A549 (cell line): Measurements from ENCODE around the gene VWA8. TPM values are rescaled to one million over a fixed set of nuclear protein-coding genes. Genes with fewer than 3 reads are reported as not detected.

ENCODE experiments used
- ATAC-seq, 2 experiments: fragments of 200-7000 bp in 1 of 2; fragments of >200 bp in 1 of 2; cut with Nextera tagmentation in 1 of 2; cut with Tn5 transposase in 1 of 2; 3 replicates each; pipeline versions ENCODE4 v1.8.0 to v1.9.1; 2018 to 2020; ENCODE audit warnings: mild to moderate bottlenecking in 1 of 2, moderate library complexity in 1 of 2
- CTCF ChIA-PET: fragments of 300-600 bp; sonication (Branson Sonifier 250); formaldehyde crosslinking; extraction: SDS; loops from one replicate; lab custom pipeline; 2021; ENCODE audit warnings: antibody characterized with exemption, inconsistent platforms; lab: Yijun Ruan, JAX
- POLR2A ChIA-PET: fragments of 350-600 bp; formaldehyde crosslinking; extraction: SDS; loops from one replicate; lab custom pipeline; 2021; ENCODE audit warnings: antibody characterized with exemption, inconsistent platforms; lab: Yijun Ruan, JAX
- DNase-seq, 2 experiments: peaks; one replicate each; pipeline versions ENCODE4 v3.0.0 to v3.0.0-alpha.2; 2011 to 2016; ENCODE audit warnings: low read depth in 1 of 2, low spot score in 1 of 2
- FAIRE-seq: peaks from 2 replicates; lab custom pipeline; 2011; peaks lifted over from hg19 to GRCh38; lab: Jason Lieb, UNC
- H3K27ac ChIP-seq, 2 experiments: fragments of >200 bp; sonication (Bioruptor Twin); formaldehyde crosslinking; 3 replicates each; pipeline ENCODE4 v1.5.1; 2016 to 2017
- H3K4me1 ChIP-seq: fragments of >200 bp; sonication (Bioruptor Twin); formaldehyde crosslinking; 3 replicates; pipeline ENCODE4 v1.6.1; 2016
- H3K4me2 ChIP-seq: fragments of >200 bp; sonication (Bioruptor Twin); formaldehyde crosslinking; 3 replicates; pipeline ENCODE4 v1.6.1; 2016
- H3K4me3 ChIP-seq: fragments of >200 bp; sonication (Bioruptor Twin); formaldehyde crosslinking; 3 replicates; pipeline ENCODE4 v1.5.1; 2016
- H3K9me3 ChIP-seq: fragments of >200 bp; sonication (Bioruptor Twin); formaldehyde crosslinking; 3 replicates; pipeline ENCODE4 v1.6.1; 2016
- BHLHE40 ChIP-seq: IDR thresholded peaks from 2 replicates; pipeline ENCODE4 v1.6.1; 2012; ENCODE audit warnings: low read depth, low read length, inconsistent platforms
- CBX8 ChIP-seq: fragments of 200-600 bp; sonication (generic); IDR thresholded peaks from 2 replicates; pipeline ENCODE4 v1.6.1; 2016
- CHD2 ChIP-seq: fragments of 150-350 bp; IDR thresholded peaks from 2 replicates; pipeline ENCODE4 v1.6.1; 2014; ENCODE audit warnings: low read length; ENCODE audit not compliant: partially characterized antibody
- CHD4 ChIP-seq: fragments of 200-600 bp; sonication (generic); IDR thresholded peaks from 2 replicates; pipeline ENCODE4 v1.6.1; 2016; ENCODE audit warnings: antibody characterized with exemption, mild to moderate bottlenecking, borderline replicate concordance
- EHMT2 ChIP-seq: fragments of 200-600 bp; sonication (generic); IDR thresholded peaks from 2 replicates; pipeline ENCODE4 v1.6.1; 2016; ENCODE audit warnings: antibody characterized with exemption, low read depth, mild to moderate bottlenecking, moderate library complexity
- FOXS1 ChIP-seq: fragments of 250-450 bp; sonication (Bioruptor Pico); IDR thresholded peaks from 2 replicates; pipeline ENCODE4 v1.5.0; 2020; ENCODE audit warnings: mild to moderate bottlenecking, moderate library complexity
- HOXB5 ChIP-seq: fragments of 250-450 bp; sonication (Bioruptor Pico); IDR thresholded peaks from 2 replicates; pipeline ENCODE4 v1.5.0; 2020; ENCODE audit warnings: mild to moderate bottlenecking, moderate library complexity
- JUNB ChIP-seq: fragments of >200 bp; sonication (Bioruptor Twin); formaldehyde crosslinking; IDR thresholded peaks from 2 replicates; pipeline ENCODE4 v1.6.1; 2016
- KDM5A ChIP-seq: fragments of 200-600 bp; sonication (generic); IDR thresholded peaks from 2 replicates; pipeline ENCODE4 v1.6.1; 2016; ENCODE audit warnings: antibody characterized with exemption, mild to moderate bottlenecking
- NPAS2 ChIP-seq: fragments of 250-450 bp; sonication (Bioruptor Pico); IDR thresholded peaks from 2 replicates; pipeline ENCODE4 v1.8.0; 2022; ENCODE audit warnings: mild to moderate bottlenecking, moderate library complexity, borderline replicate concordance
- NR3C1 ChIP-seq: fragments of >200 bp; sonication (Bioruptor Twin); formaldehyde crosslinking; IDR thresholded peaks from 3 replicates; pipeline ENCODE4 v1.6.1; 2017
- POLR2A ChIP-seq: IDR thresholded peaks from 2 replicates; pipeline ENCODE4 v1.6.1; 2012; ENCODE audit warnings: mild to moderate bottlenecking, low read length
- POLR2AphosphoS2 ChIP-seq: conservative IDR thresholded peaks from 2 replicates; pipeline ENCODE4 v1.6.1; 2012; ENCODE audit warnings: low read length, improper control_type of control experiment, inconsistent platforms
- RARB ChIP-seq: fragments of 250-450 bp; sonication (Bioruptor Pico); IDR thresholded peaks from 2 replicates; pipeline ENCODE4 v1.8.0; 2021; ENCODE audit warnings: mild to moderate bottlenecking, moderate library complexity
- REST ChIP-seq: fragments of 200-600 bp; sonication (generic); IDR thresholded peaks from 2 replicates; pipeline ENCODE4 v1.6.1; 2016; ENCODE audit warnings: antibody characterized with exemption, mild to moderate bottlenecking, moderate library complexity
- SREBF2 ChIP-seq: fragments of 450-650 bp; IDR thresholded peaks from 2 replicates; pipeline ENCODE4 v1.6.1; 2014; ENCODE audit warnings: mild to moderate bottlenecking, moderate library complexity
- TP53 ChIP-seq: fragments of 250-450 bp; sonication (Bioruptor Pico); IDR thresholded peaks from 2 replicates; pipeline ENCODE4 v1.5.0; 2021; ENCODE audit warnings: mild to moderate bottlenecking, moderate library complexity
- ZC3H11A ChIP-seq: fragments of 450-650 bp; IDR thresholded peaks from 2 replicates; pipeline ENCODE4 v1.6.1; 2014; ENCODE audit warnings: antibody characterized with exemption, mild to moderate bottlenecking
- WGBS: methylation state at CpG from one replicate; pipeline ENCODE4 v1.1.6; 2017; ENCODE audit errors: missing lambda C conversion rate; 5-methylcytosine and 5-hydroxymethylcytosine counted together
- polyA plus RNA-seq, 4 experiments: library from polyadenylated mRNA; depleted of rRNA in 3 of 4; stranded (reverse); fragments of >200 nt; fragmentation: RNase III in 1 of 4; extraction: RNeasy Plus Mini Kit Qiagen cat#74134 plus additional on column Dnase treatment in 1 of 4; gene quantifications; 2 replicates in 3 of 4; 3 replicates in 1 of 4; pipeline ENCODE4 v1.2.3, GENCODE V29; 2011 to 2017
- TF ChIP-seq, protein P1 (sequence below): fragments of 450-650 bp; IDR thresholded peaks from 2 replicates; pipeline ENCODE4 v1.6.1; 2014; ENCODE audit warnings: antibody characterized with exemption
- TF ChIP-seq, protein P2 (sequence below): fragments of 150-350 bp; IDR thresholded peaks from 2 replicates; pipeline ENCODE4 v1.6.1; 2014; ENCODE audit warnings: low read depth, mild to moderate bottlenecking, low read length

The VWA8 gene
- polyA plus RNA-seq, 2 of the 4 experiments (the other 2 are of a cell fraction): 6.4 to 15.3 TPM

DNA sequence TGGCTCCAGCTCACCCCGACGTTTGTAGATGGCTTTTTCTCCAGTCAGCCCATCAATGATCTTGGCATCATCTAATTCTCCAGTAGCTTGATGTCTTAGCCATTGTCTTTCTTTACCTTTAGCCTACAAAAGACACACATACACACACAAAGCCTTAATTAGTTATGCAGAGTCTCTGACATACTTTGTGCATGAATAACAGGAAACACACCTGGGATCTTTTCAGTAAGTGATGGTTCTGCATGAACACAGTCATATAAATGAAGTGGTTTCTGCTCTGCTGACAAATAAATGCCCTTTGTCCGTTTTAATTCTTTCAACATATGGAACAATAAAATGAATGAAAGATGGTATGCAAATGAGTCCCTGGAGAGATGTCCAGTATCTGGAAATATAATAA lies 370.3 kb downstream of the VWA8 start:
- CTCF ChIA-PET: no interaction called here
- 84% methylated on average over 3 of the region's 3 CpGs for WGBS
- Histone ChIP-seq H3K27ac (no peak overlapping the region), H3K4me3 (no peak overlapping the region), H3K4me2 (no peak overlapping the region; the same call in 2 of the 3 replicates), H3K4me1 (peaks cover 35% of the 10 kb centered on the region), H3K9me3 (no peaks in the 10 kb centered on the region)
- DNase-seq (no peak), FAIRE-seq (no peak), ATAC-seq (no peak)
- TF ChIP-seq, protein P1, sequence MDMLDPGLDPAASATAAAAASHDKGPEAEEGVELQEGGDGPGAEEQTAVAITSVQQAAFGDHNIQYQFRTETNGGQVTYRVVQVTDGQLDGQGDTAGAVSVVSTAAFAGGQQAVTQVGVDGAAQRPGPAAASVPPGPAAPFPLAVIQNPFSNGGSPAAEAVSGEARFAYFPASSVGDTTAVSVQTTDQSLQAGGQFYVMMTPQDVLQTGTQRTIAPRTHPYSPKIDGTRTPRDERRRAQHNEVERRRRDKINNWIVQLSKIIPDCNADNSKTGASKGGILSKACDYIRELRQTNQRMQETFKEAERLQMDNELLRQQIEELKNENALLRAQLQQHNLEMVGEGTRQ: no peak
- no peak for TF ChIP-seq CHD4
- TF ChIP-seq REST: no peak
- TF ChIP-seq BHLHE40: no peak
- TF ChIP-seq POLR2A: no peak
- no peak for TF ChIP-seq KDM5A
- POLR2A ChIA-PET: interaction anchor here (0.6 kb wide), 1 partner anchor 469 kb away, joined by 5 read pairs; no protein-coding TSS in a partner anchor

GRCh38 chr13:41590122-41590521 lies 370.8 kb downstream of the VWA8 start:
- H3K9me3 ChIP-seq: no peaks in the 10 kb centered on the region
- peak in 1 of 2 experiments; percentile 7 for DNase-seq
- no peak for FAIRE-seq
- CTCF ChIA-PET: interaction anchor here (1.1 kb wide), 1 partner anchor 57 kb away, joined by 3 read pairs; no protein-coding TSS in a partner anchor
- H3K4me3 ChIP-seq: no peak overlapping the region
- POLR2A ChIA-PET: no interaction called here
- H3K27ac ChIP-seq: peak overlapping the region; percentile 65 to 76; a peak in 5 of 6 replicates
- H3K4me2 ChIP-seq: no peak overlapping the region; the same call in 2 of the 3 replicates
- TF ChIP-seq TP53 (no peak), REST (no peak), CHD2 (no peak), NR3C1 (no peak)
- no peak for ATAC-seq
- peaks cover 30% of the 10 kb centered on the region for H3K4me1 ChIP-seq

- FAIRE-seq: no peak
- H3K27ac ChIP-seq: peak overlapping the region; percentile 65 to 76
- TF ChIP-seq POLR2AphosphoS2: no peak
- TF ChIP-seq, protein P2, sequence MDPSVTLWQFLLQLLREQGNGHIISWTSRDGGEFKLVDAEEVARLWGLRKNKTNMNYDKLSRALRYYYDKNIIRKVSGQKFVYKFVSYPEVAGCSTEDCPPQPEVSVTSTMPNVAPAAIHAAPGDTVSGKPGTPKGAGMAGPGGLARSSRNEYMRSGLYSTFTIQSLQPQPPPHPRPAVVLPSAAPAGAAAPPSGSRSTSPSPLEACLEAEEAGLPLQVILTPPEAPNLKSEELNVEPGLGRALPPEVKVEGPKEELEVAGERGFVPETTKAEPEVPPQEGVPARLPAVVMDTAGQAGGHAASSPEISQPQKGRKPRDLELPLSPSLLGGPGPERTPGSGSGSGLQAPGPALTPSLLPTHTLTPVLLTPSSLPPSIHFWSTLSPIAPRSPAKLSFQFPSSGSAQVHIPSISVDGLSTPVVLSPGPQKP: no peak
- no peak for TF ChIP-seq FOXS1
- no peak for TF ChIP-seq CHD2
- no peak for TF ChIP-seq HOXB5 (CRISPR knock-in tag)
- no peak for TF ChIP-seq NPAS2
- TF ChIP-seq REST: no peak
- TF ChIP-seq RARB (CRISPR knock-in tag): no peak
- TF ChIP-seq NR3C1: no peak
- TF ChIP-seq CHD4: no peak
- TF ChIP-seq SREBF2: no peak
- no peak for TF ChIP-seq CBX8
- TF ChIP-seq JUNB: no peak
- TF ChIP-seq ZC3H11A: no peak
- TF ChIP-seq EHMT2: no peak
These were observed 371.5 kb downstream of the VWA8 start for GRCh38 chr13:41589434-41589833.

More at GRCh38 chr13:41589434-41589833, 371.5 kb downstream of the VWA8 start:
- Histone ChIP-seq H3K4me1 (peaks cover 28% of the 10 kb centered on the region), H3K4me3 (no peak overlapping the region), H3K9me3 (no peaks in the 10 kb centered on the region), H3K4me2 (peak overlapping the region; percentile 66)
- 97% methylated on average over 2 of the region's 3 CpGs for whole genome bisulfite sequencing
- ChIA-PET CTCF (interaction anchor here (1.1 kb wide), 1 partner anchor 58 kb away, joined by 3 read pairs; no protein-coding TSS in a partner anchor), POLR2A (no interaction called here)
- ATAC-seq (no peak), DNase-seq (no peak)
